C4-2B (cell line): Measurements from ENCODE around the gene TSPAN4.

Experiments used
- CTCF ChIP-seq: fragments of 450-650 bp; conservative IDR thresholded peaks from 2 replicates; pipeline ENCODE4 v1.5.1; 2017; ENCODE audit warnings: mild to moderate bottlenecking
- ZFX ChIP-seq: fragments of 450-650 bp; IDR thresholded peaks from 2 replicates; pipeline ENCODE4 v1.6.1; 2017

- no peak for TF ChIP-seq CTCF
- TF ChIP-seq ZFX, result no peak
Measured at GRCh38 chr11:862696-863022, 20.0 kb downstream of the TSPAN4 start.
